ENCODE data around the gene CTU2.

- TF ChIP-seq CTCF (IDR thresholded peaks at IDR 0.05) (no peak), POLR2A (IDR thresholded peaks at IDR 0.05) (no peak)
Measured at GRCh38 chr16:88700322-88700635, 6.0 kb upstream of the CTU2 start.
